ENCODE data around the gene HECW1.
"Not testable (repeated sequence)": the region's sequence is repeated elsewhere in the genome, so short reads cannot be mapped to it uniquely, and the experiment has no call there.

The HECW1 gene

DNA sequence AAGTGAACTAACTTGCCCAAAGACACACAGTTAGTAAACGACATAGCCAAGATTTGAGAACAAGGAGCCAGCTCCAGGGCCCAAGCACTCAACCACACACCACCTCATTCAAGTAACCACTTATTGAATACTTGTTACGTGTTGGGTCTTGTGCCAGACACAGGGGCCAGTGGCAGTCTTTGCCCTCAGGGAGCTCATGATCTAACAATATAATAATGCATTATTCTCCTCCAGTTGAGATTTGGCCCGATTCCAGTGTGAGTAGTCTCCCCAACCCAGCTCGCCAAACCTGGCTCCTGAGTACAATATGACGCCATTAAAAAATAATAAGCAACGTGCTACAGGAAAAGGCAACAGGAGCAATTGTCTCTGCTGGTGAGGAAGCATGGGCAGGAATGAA, 456.1 kb downstream of the HECW1 start:
- ATAC-seq, result no peak

GRCh38 chr7:43569424-43569823, 457.0 kb downstream of the HECW1 start:
- TF ChIP-seq TSHZ2 (CRISPR knock-in tag; IDR thresholded peaks at IDR 0.05), result no peak
- no peak for TF ChIP-seq POU6F1 (CRISPR knock-in tag; IDR thresholded peaks at IDR 0.05; ENCODE audit: borderline replicate concordance, low read depth)
- TF ChIP-seq, protein P1, sequence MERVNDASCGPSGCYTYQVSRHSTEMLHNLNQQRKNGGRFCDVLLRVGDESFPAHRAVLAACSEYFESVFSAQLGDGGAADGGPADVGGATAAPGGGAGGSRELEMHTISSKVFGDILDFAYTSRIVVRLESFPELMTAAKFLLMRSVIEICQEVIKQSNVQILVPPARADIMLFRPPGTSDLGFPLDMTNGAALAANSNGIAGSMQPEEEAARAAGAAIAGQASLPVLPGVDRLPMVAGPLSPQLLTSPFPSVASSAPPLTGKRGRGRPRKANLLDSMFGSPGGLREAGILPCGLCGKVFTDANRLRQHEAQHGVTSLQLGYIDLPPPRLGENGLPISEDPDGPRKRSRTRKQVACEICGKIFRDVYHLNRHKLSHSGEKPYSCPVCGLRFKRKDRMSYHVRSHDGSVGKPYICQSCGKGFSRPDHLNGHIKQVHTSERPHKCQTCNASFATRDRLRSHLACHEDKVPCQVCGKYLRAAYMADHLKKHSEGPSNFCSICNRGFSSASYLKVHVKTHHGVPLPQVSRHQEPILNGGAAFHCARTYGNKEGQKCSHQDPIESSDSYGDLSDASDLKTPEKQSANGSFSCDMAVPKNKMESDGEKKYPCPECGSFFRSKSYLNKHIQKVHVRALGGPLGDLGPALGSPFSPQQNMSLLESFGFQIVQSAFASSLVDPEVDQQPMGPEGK (CRISPR knock-in tag; IDR thresholded peaks at IDR 0.05; ENCODE audit: borderline replicate concordance), result no peak
- TF ChIP-seq PPARA (CRISPR knock-in tag; IDR thresholded peaks at IDR 0.05; ENCODE audit: borderline replicate concordance), result no peak
- no peak for TF ChIP-seq CSRNP3 (CRISPR knock-in tag; IDR thresholded peaks at IDR 0.05)
- no peak for TF ChIP-seq ZC3H10 (CRISPR knock-in tag; IDR thresholded peaks at IDR 0.05)
- TF ChIP-seq SNAI2 (CRISPR knock-in tag; IDR thresholded peaks at IDR 0.05), result no peak
- peak; percentile 16; the same call in 1 of the 3 replicates for ATAC-seq

More for the DNA sequence above, 456.1 kb downstream of the HECW1 start:
- TF ChIP-seq CSDC2 (CRISPR knock-in tag; IDR thresholded peaks at IDR 0.05), result no peak
- TF ChIP-seq ARNTL (CRISPR knock-in tag; IDR thresholded peaks at IDR 0.05; ENCODE audit: borderline replicate concordance, low read depth), result no peak

DNA sequence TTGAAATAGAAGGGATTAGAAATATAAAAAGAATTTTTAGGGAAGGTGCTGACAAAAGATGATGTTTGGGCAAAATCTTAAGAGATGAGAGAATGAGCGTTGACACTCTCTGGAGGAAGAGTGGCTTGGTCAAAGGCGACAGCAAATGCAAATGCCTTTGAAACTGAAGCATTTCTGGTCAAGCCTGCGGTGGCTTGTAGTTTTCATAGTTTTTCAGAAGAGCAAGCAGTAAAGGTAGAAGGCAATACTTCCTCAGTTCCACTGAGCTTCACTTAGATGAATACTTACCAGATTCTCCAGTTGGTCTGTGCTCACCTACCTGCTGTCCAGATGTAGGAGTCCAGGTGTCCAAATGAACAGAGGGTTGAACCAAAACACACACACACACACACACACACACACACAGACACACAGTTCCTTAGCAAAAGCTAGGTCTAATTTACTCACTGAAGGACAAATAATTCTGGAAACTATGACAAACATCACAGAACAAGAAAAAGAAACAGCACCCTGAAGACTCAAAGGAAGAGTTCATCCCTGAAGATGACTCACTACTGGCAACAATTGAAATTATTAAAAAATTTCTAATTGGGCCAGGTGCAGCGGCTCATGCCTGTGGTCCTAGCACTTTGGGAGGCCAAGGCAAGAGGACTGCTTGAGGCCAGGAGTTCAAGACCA, 458.4 kb downstream of the HECW1 start:
- TF ChIP-seq ARNTL (CRISPR knock-in tag; IDR thresholded peaks at IDR 0.05; ENCODE audit: borderline replicate concordance, low read depth) (no peak), PPARA (CRISPR knock-in tag; IDR thresholded peaks at IDR 0.05; ENCODE audit: borderline replicate concordance) (no peak), ZNF8 (CRISPR knock-in tag; IDR thresholded peaks at IDR 0.05) (no peak)
- ATAC-seq, result no peak

GRCh38 chr7:43572516-43573049, 460.1 kb downstream of the HECW1 start:
- ATAC-seq, result peak; percentile 93
- TF ChIP-seq ZNF565 (CRISPR knock-in tag; conservative IDR thresholded peaks at IDR 0.05; ENCODE audit: low read depth), result no peak
- TF ChIP-seq, protein P1 (CRISPR knock-in tag; IDR thresholded peaks at IDR 0.05; ENCODE audit: borderline replicate concordance), result no peak; the same call in 1 of the 2 replicates
- TF ChIP-seq ZNF8 (CRISPR knock-in tag; IDR thresholded peaks at IDR 0.05), result no peak
- TF ChIP-seq RARB (CRISPR knock-in tag; IDR thresholded peaks at IDR 0.05), result 0 out of 2 replicates have a peak, but pooled peaks have one; percentile 35

GRCh38 chr7:43573832-43574231, 461.4 kb downstream of the HECW1 start:
- not testable (repeated sequence) for ATAC-seq

Measured in SK-N-SH treated with all-trans-retinoic acid at 6 μM for 48 hours (cell line).